ENCODE measurements around the gene AGMAT.

Gene AGMAT

DNA sequence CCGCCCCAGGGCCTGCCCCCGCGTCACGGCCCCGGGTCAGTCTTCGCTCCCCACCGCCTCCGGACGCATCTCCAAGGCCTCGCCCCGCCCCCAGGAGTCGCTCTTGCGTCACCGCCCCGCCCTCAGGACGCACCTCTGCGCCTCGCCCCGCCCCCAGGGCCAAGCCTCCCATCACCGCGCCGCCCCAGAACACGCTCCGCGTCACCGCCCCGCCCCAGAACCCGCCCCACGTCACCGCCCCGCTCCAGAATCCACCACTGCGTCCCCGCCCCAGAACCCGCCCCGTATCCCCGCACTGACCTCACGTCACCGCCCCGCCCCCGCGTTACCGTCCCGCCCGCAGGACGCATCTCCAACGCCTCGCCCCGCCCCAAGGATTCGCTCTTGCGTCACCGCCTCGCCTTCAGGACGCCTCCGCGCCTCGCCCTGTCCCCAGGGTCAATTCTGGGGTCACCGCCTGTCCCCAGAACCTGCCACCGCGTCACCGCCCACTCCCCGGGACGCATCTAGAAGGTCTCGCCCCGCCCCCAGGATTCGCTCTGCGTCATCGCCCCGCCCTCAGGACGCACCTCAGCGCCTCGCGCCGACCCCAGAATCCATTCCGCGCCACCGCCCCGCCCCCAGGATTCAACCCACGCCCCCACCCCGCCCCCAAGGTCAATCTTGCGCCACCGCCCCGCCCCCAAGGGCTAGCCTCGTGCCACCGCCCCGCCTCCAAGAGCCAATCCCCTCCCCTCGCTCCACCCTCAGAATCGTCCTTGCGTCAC, 60.4 kb downstream of the AGMAT start:
- peak; percentile 99 for DNase-seq (ENCODE audit: low spot score)

DNA sequence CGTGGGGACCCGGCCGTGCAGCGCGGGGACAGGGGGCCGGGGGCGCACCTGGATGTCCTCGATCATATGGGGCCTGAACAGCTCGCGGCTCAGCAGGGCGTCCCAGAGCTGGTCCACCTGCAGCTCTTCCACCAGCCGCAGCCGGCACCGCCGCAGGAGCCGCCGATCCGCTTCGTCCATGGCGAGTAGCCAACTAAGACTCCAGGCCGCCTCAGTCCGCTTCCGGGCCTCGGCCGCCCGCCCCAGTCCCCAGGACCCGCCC, 60.9 kb downstream of the AGMAT start, which contains the start of gene CASP9:
CASP9 (minus strand) TSS at position 195 of the 262 bp plus-strand sequence; CDS start at position 180, 15 bp downstream.
- DNase-seq (ENCODE audit: low spot score) = no peak

DNA sequence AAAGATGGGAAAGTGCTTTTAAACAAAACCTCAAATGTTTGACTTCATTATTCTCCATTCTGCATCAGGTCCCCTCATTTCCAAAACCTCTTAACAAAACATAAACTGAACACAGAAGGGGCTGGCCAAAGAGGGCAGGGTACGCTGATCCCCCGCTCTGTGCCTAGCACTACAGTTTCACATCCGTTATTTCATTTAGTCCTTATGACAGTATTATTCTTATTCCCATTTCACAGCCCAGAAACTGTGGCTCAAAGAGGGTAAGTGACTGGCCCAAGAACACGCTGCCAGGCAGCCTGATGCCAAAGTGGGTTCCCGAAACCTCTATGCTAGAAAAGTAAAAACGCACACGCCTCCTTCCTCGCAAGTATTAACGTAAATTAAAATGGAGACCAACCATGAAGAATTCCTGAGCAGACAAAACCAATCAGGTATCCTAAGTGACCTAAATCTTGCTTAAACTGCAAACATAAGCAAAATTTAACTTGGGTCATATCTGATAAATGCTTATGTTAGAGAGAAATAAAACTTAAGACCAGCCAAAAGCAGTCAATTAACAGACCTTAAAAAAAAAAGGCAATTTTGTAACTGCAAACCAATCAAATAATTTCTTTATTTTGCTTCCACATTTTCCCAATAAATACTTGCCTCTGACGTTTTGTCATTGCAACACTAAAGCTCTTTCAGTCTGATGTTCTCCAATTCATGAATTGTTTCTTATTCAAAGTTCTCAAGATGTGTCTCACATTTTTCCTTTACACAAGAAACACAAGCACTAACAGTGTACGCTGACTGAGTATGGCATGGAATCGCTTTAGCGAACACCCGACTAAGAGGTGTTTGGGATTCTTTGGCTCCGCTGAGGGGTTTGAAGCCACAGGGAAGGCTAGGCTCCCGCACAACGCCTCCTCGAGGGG, 61.5 kb downstream of the AGMAT start:
- DNase-seq (ENCODE audit: low spot score) = peak; percentile 56

DNA sequence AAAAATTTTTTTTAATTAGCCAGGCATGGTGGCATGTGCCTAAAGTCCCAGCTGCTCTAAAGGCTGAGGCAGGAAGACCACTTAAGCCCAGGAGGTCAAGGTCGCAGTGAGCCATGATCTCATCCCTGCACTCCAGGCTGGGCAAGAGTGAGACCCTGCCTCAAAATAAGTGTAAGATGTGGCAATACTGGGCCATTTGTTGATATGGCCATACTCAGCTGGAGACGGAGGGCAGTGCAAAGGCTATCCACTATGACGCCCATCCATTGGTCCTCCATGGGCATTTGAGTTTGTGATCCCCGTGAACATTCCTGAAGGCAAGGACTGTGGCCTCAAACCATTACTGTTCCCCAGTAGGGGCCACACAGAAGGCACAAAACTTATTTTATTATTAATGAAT, 62.3 kb downstream of the AGMAT start:
- DNase-seq (ENCODE audit: low spot score) = no peak

Measured in cerebellar cortex (tissue), 1 donor.